Measurements from ENCODE around the gene PTPN11. TPM values are rescaled to one million over a fixed set of nuclear protein-coding genes. Genes with fewer than 3 reads are reported as not detected.
A peak's percentile ranks its signal among the peaks of the same experiment; 100 is the strongest.
"Not testable (repeated sequence)": the region's sequence is repeated elsewhere in the genome, so short reads cannot be mapped to it uniquely, and the experiment has no call there.

The PTPN11 gene
- total and polyA plus RNA-seq, 3 experiments from 2014 or later, result 80.2 to 171 (median 163) TPM

GRCh38 chr12:112443916-112444315, 25.2 kb downstream of the PTPN11 start:
- Mint-ChIP-seq H3K36me3 (peaks cover 0 to 28% (median 4%) of the 10 kb centered on the region in 3 donors), H3K4me3 (no peak overlapping the region), H3K4me1 (peaks cover 17 to 25% (median 22%) of the 10 kb centered on the region in 3 donors), H3K9me3 (no peaks in the 10 kb centered on the region), H3K27ac (no peak overlapping the region), H3K27me3 (no peaks in the 10 kb centered on the region)
- ChIA-PET CTCF (no interaction called here), POLR2A (no interaction called here)
- Histone ChIP-seq H3K27me3 (ENCODE audit: insufficient read depth, low read length, poor library complexity, severe bottlenecking) (no peaks in the 10 kb centered on the region), H3K4me3 (ENCODE audit: low read length) (no peak overlapping the region), H3K27ac (ENCODE audit: low read depth, low read length) (no peak overlapping the region), H3K36me3 (ENCODE audit: insufficient read depth, low read length) (peaks cover 3% of the 10 kb centered on the region), H3K4me1 (ENCODE audit: insufficient read depth, low read length) (peaks cover 6% of the 10 kb centered on the region), H3K9me3 (ENCODE audit: low read length) (no peaks in the 10 kb centered on the region)
- no peak for DNase-seq

- CTCF ChIA-PET, result interaction anchor here (0.7 kb wide), 1 partner anchor 783 kb away, joined by 3 read pairs; no protein-coding TSS in a partner anchor
- Histone ChIP-seq H3K27me3 (ENCODE audit: insufficient read depth, low read length, poor library complexity, severe bottlenecking) (no peaks in the 10 kb centered on the region), H3K4me1 (ENCODE audit: insufficient read depth, low read length) (peaks cover 6% of the 10 kb centered on the region), H3K36me3 (ENCODE audit: insufficient read depth, low read length) (peaks cover 3% of the 10 kb centered on the region), H3K9me3 (ENCODE audit: low read length) (no peaks in the 10 kb centered on the region), H3K4me3 (ENCODE audit: low read length) (no peak overlapping the region), H3K27ac (ENCODE audit: low read depth, low read length) (no peak overlapping the region)
- no peak for DNase-seq
- Mint-ChIP-seq H3K27me3 (no peaks in the 10 kb centered on the region), H3K4me3 (no peak overlapping the region), H3K4me1 (peaks cover 15 to 25% (median 18%) of the 10 kb centered on the region in 3 donors), H3K9me3 (no peaks in the 10 kb centered on the region), H3K36me3 (peaks cover 0 to 45% (median 12%) of the 10 kb centered on the region in 3 donors), H3K27ac (peak overlapping the region in 5 of 8 donors; percentile 15 to 81 (median 64))
- POLR2A ChIA-PET, result no interaction called here
These were observed 27.4 kb downstream of the PTPN11 start for GRCh38 chr12:112446008-112446725.

- no peak for DNase-seq
- Mint-ChIP-seq H3K4me3 (no peak overlapping the region), H3K36me3 (peaks cover 0 to 50% (median 13%) of the 10 kb centered on the region in 3 donors), H3K27ac (peak overlapping the region in 7 of 8 donors; percentile 24 to 86 (median 72)), H3K4me1 (peaks cover 15 to 25% (median 18%) of the 10 kb centered on the region in 3 donors), H3K9me3 (no peaks in the 10 kb centered on the region), H3K27me3 (no peaks in the 10 kb centered on the region)
- H3K36me3 ChIP-seq (ENCODE audit: insufficient read depth, low read length), result peaks cover 3% of the 10 kb centered on the region
- H3K4me3 ChIP-seq (ENCODE audit: low read length), result no peak overlapping the region
- H3K27me3 ChIP-seq (ENCODE audit: insufficient read depth, low read length, poor library complexity, severe bottlenecking), result no peaks in the 10 kb centered on the region
- H3K27ac ChIP-seq (ENCODE audit: low read depth, low read length), result no peak overlapping the region
- peaks cover 6% of the 10 kb centered on the region for H3K4me1 ChIP-seq (ENCODE audit: insufficient read depth, low read length)
- H3K9me3 ChIP-seq (ENCODE audit: low read length), result no peaks in the 10 kb centered on the region
- ChIA-PET POLR2A (no interaction called here), CTCF (interaction anchor here (0.7 kb wide), 1 partner anchor 782 kb away, joined by 3 read pairs; no protein-coding TSS in a partner anchor)
These were observed 28.4 kb downstream of the PTPN11 start for GRCh38 chr12:112447106-112447505.

- H3K4me1 ChIP-seq (ENCODE audit: insufficient read depth, low read length); DNase-seq; H3K27me3 Mint-ChIP-seq; H3K36me3 ChIP-seq (ENCODE audit: insufficient read depth, low read length); H3K27me3 ChIP-seq (ENCODE audit: insufficient read depth, low read length, poor library complexity, severe bottlenecking); CTCF ChIA-PET; H3K4me3 ChIP-seq (ENCODE audit: low read length); POLR2A ChIA-PET; H3K27ac ChIP-seq (ENCODE audit: low read depth, low read length); H3K9me3 Mint-ChIP-seq; H3K9me3 ChIP-seq (ENCODE audit: low read length): not testable (repeated sequence)
- H3K27ac Mint-ChIP-seq, result peak overlapping the region in 4 of 8 donors; percentile 33 to 87 (median 60)
- peaks cover 0 to 56% (median 13%) of the 10 kb centered on the region in 3 donors for H3K36me3 Mint-ChIP-seq
- peaks cover 15 to 25% (median 18%) of the 10 kb centered on the region in 3 donors for H3K4me1 Mint-ChIP-seq
- peak overlapping the region in 1 of 7 donors; percentile 27 for H3K4me3 Mint-ChIP-seq
These were observed 29.4 kb downstream of the PTPN11 start for GRCh38 chr12:112448165-112448564.

- Mint-ChIP-seq H3K27me3 (no peaks in the 10 kb centered on the region), H3K4me1 (peaks cover 14 to 20% (median 15%) of the 10 kb centered on the region in 3 donors), H3K9me3 (no peaks in the 10 kb centered on the region), H3K27ac (peak overlapping the region in 2 of 8 donors; percentile 19 to 51), H3K4me3 (no peak overlapping the region), H3K36me3 (peaks cover 6 to 69% (median 20%) of the 10 kb centered on the region in 3 donors)
- no peak for DNase-seq
- CTCF ChIA-PET, result no interaction called here
- Histone ChIP-seq H3K4me3 (ENCODE audit: low read length) (no peak overlapping the region), H3K9me3 (ENCODE audit: low read length) (no peaks in the 10 kb centered on the region), H3K36me3 (ENCODE audit: insufficient read depth, low read length) (peaks cover 4% of the 10 kb centered on the region), H3K27me3 (ENCODE audit: insufficient read depth, low read length, poor library complexity, severe bottlenecking) (no peaks in the 10 kb centered on the region), H3K27ac (ENCODE audit: low read depth, low read length) (no peak overlapping the region), H3K4me1 (ENCODE audit: insufficient read depth, low read length) (peaks cover 6% of the 10 kb centered on the region)
- POLR2A ChIA-PET, result no interaction called here
These were observed 32.0 kb downstream of the PTPN11 start for GRCh38 chr12:112450725-112451124.

- H3K9me3 ChIP-seq (ENCODE audit: low read length), result no peaks in the 10 kb centered on the region
- DNase-seq, result no peak
- no peak overlapping the region for H3K27ac ChIP-seq (ENCODE audit: low read depth, low read length)
- ChIA-PET CTCF (no interaction called here), POLR2A (no interaction called here)
- H3K4me1 ChIP-seq (ENCODE audit: insufficient read depth, low read length), result no peaks in the 10 kb centered on the region
- Mint-ChIP-seq H3K36me3 (peaks cover 20 to 73% (median 36%) of the 10 kb centered on the region in 3 donors), H3K27ac (no peak overlapping the region), H3K4me3 (no peak overlapping the region), H3K4me1 (peaks cover 0 to 4% (median 3%) of the 10 kb centered on the region in 3 donors), H3K27me3 (no peaks in the 10 kb centered on the region), H3K9me3 (no peaks in the 10 kb centered on the region)
- peaks cover 14% of the 10 kb centered on the region for H3K36me3 ChIP-seq (ENCODE audit: insufficient read depth, low read length)
- no peak overlapping the region for H3K4me3 ChIP-seq (ENCODE audit: low read length)
- no peaks in the 10 kb centered on the region for H3K27me3 ChIP-seq (ENCODE audit: insufficient read depth, low read length, poor library complexity, severe bottlenecking)
These were observed 37.3 kb downstream of the PTPN11 start for GRCh38 chr12:112456029-112456428.

- DNase-seq; H3K4me1 Mint-ChIP-seq; H3K27me3 ChIP-seq (ENCODE audit: insufficient read depth, low read length, poor library complexity, severe bottlenecking); H3K4me1 ChIP-seq (ENCODE audit: insufficient read depth, low read length); H3K27me3 Mint-ChIP-seq; H3K27ac ChIP-seq (ENCODE audit: low read depth, low read length); H3K9me3 ChIP-seq (ENCODE audit: low read length); H3K9me3 Mint-ChIP-seq; H3K4me3 Mint-ChIP-seq; H3K4me3 ChIP-seq (ENCODE audit: low read length); CTCF ChIA-PET; POLR2A ChIA-PET: not testable (repeated sequence)
- Mint-ChIP-seq H3K36me3 (peaks cover 20 to 68% (median 35%) of the 10 kb centered on the region in 3 donors), H3K27ac (peak overlapping the region in 1 of 8 donors; percentile 58)
- H3K36me3 ChIP-seq (ENCODE audit: insufficient read depth, low read length), result peaks cover 14% of the 10 kb centered on the region
These were observed 38.4 kb downstream of the PTPN11 start for GRCh38 chr12:112457142-112457541.

- no peaks in the 10 kb centered on the region for H3K9me3 Mint-ChIP-seq
- H3K27ac Mint-ChIP-seq, result no peak overlapping the region
- H3K36me3 ChIP-seq (ENCODE audit: insufficient read depth, low read length), result peaks cover 14% of the 10 kb centered on the region
- DNase-seq, result no peak
- no peaks in the 10 kb centered on the region for H3K27me3 ChIP-seq (ENCODE audit: insufficient read depth, low read length, poor library complexity, severe bottlenecking)
- H3K9me3 ChIP-seq (ENCODE audit: low read length), result no peaks in the 10 kb centered on the region
- CTCF ChIA-PET, result no interaction called here
- POLR2A ChIA-PET, result no interaction called here
- peaks cover 20 to 60% (median 35%) of the 10 kb centered on the region in 3 donors for H3K36me3 Mint-ChIP-seq
- no peaks in the 10 kb centered on the region for H3K27me3 Mint-ChIP-seq
- H3K4me1 Mint-ChIP-seq, result peaks cover 2 to 7% (median 5%) of the 10 kb centered on the region in 3 donors
- no peaks in the 10 kb centered on the region for H3K4me1 ChIP-seq (ENCODE audit: insufficient read depth, low read length)
- H3K4me3 Mint-ChIP-seq, result no peak overlapping the region
- no peak overlapping the region for H3K4me3 ChIP-seq (ENCODE audit: low read length)
- no peak overlapping the region for H3K27ac ChIP-seq (ENCODE audit: low read depth, low read length)
These were observed 39.6 kb downstream of the PTPN11 start for GRCh38 chr12:112458330-112458729.

All from CD8-positive, alpha-beta memory T cell (primary cell).